H1 (cell line): Measurements from ENCODE around the gene OR10A4. TPM values are rescaled to one million over a fixed set of nuclear protein-coding genes. Genes with fewer than 3 reads are reported as not detected.

Experiments used
- HDAC2 ChIP-seq, 2 experiments: fragments of 300-600 bp in 1 of 2; sonication (generic) in 1 of 2; IDR thresholded peaks; 2 replicates each; pipeline ENCODE4 v1.6.1; 2011 to 2012; ENCODE audit warnings: low read depth in 2 of 2, low read length in 2 of 2, mild to moderate bottlenecking in 2 of 2, moderate library complexity in 2 of 2, borderline replicate concordance in 1 of 2, inconsistent platforms in 1 of 2
- SP2 ChIP-seq: IDR thresholded peaks from 2 replicates; pipeline ENCODE4 v1.6.1; 2012; ENCODE audit warnings: mild to moderate bottlenecking, low read length, inconsistent platforms
- TCF12 ChIP-seq: IDR thresholded peaks from 2 replicates; pipeline ENCODE4 v1.6.1; 2011; ENCODE audit warnings: low read depth, mild to moderate bottlenecking, low read length
- ZNF274 ChIP-seq: IDR thresholded peaks from 2 replicates; pipeline ENCODE4 v1.7.0; 2012; ENCODE audit warnings: low read length, borderline replicate concordance; ENCODE audit errors: extremely low read depth
- polyA plus RNA-seq, 7 experiments: library from polyadenylated mRNA; depleted of rRNA in 3 of 7; stranded (reverse) in 5 of 7; unstranded in 2 of 7; fragments of >200 nt in 5 of 7; fragments of 200-250 nt in 2 of 7; gene quantifications; 1 replicate in 5 of 7; 2 replicates in 1 of 7; 4 replicates in 1 of 7; pipeline versions ENCODE4 v1.2.1 to v1.2.3, GENCODE V29; 2011 to 2013; ENCODE audit warnings: missing spikeins in 2 of 7, mixed read lengths in 2 of 7
- total RNA-seq: library from RNA; stranded (reverse); fragmentation: NEBNext Ultra II Directional; extraction: Animal tissue kit (Norgen Biotek cat#: 25700); gene quantifications from 2 replicates; pipeline ENCODE4 v1.2.1, GENCODE V29; 2021
- TF ChIP-seq, protein P1 (sequence below): fragments of 300-600 bp; sonication (generic); IDR thresholded peaks from 2 replicates; pipeline ENCODE4 v1.7.1; 2012; ENCODE audit warnings: low read length, moderate library complexity, mild to moderate bottlenecking, inconsistent platforms; ENCODE audit not compliant: insufficient replicate concordance

Gene OR10A4
- total and polyA plus RNA-seq, 2 of the 8 experiments (the other 6 are each of a cell fraction or from before 2014, with no cell fraction given), result not detected

DNA sequence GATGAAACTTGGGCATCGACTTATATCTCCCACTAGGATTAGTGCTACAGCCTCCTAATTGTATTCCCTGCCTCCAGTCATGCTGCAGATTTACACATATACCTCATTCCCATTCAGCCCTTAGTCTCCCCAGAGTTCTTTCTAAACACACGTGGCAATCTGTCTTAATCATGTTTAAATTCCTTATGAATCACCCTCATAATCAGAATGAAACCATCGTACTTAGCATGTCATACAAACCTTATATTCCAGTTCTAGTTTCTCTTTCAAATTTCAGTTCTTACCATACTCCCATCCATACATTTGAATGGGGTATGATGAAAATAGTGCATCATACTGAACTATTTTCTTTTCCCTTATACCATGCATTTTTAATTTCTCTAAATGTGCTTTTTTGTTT, 19.6 kb upstream of the OR10A4 start (continued):
- TF ChIP-seq, protein P1, sequence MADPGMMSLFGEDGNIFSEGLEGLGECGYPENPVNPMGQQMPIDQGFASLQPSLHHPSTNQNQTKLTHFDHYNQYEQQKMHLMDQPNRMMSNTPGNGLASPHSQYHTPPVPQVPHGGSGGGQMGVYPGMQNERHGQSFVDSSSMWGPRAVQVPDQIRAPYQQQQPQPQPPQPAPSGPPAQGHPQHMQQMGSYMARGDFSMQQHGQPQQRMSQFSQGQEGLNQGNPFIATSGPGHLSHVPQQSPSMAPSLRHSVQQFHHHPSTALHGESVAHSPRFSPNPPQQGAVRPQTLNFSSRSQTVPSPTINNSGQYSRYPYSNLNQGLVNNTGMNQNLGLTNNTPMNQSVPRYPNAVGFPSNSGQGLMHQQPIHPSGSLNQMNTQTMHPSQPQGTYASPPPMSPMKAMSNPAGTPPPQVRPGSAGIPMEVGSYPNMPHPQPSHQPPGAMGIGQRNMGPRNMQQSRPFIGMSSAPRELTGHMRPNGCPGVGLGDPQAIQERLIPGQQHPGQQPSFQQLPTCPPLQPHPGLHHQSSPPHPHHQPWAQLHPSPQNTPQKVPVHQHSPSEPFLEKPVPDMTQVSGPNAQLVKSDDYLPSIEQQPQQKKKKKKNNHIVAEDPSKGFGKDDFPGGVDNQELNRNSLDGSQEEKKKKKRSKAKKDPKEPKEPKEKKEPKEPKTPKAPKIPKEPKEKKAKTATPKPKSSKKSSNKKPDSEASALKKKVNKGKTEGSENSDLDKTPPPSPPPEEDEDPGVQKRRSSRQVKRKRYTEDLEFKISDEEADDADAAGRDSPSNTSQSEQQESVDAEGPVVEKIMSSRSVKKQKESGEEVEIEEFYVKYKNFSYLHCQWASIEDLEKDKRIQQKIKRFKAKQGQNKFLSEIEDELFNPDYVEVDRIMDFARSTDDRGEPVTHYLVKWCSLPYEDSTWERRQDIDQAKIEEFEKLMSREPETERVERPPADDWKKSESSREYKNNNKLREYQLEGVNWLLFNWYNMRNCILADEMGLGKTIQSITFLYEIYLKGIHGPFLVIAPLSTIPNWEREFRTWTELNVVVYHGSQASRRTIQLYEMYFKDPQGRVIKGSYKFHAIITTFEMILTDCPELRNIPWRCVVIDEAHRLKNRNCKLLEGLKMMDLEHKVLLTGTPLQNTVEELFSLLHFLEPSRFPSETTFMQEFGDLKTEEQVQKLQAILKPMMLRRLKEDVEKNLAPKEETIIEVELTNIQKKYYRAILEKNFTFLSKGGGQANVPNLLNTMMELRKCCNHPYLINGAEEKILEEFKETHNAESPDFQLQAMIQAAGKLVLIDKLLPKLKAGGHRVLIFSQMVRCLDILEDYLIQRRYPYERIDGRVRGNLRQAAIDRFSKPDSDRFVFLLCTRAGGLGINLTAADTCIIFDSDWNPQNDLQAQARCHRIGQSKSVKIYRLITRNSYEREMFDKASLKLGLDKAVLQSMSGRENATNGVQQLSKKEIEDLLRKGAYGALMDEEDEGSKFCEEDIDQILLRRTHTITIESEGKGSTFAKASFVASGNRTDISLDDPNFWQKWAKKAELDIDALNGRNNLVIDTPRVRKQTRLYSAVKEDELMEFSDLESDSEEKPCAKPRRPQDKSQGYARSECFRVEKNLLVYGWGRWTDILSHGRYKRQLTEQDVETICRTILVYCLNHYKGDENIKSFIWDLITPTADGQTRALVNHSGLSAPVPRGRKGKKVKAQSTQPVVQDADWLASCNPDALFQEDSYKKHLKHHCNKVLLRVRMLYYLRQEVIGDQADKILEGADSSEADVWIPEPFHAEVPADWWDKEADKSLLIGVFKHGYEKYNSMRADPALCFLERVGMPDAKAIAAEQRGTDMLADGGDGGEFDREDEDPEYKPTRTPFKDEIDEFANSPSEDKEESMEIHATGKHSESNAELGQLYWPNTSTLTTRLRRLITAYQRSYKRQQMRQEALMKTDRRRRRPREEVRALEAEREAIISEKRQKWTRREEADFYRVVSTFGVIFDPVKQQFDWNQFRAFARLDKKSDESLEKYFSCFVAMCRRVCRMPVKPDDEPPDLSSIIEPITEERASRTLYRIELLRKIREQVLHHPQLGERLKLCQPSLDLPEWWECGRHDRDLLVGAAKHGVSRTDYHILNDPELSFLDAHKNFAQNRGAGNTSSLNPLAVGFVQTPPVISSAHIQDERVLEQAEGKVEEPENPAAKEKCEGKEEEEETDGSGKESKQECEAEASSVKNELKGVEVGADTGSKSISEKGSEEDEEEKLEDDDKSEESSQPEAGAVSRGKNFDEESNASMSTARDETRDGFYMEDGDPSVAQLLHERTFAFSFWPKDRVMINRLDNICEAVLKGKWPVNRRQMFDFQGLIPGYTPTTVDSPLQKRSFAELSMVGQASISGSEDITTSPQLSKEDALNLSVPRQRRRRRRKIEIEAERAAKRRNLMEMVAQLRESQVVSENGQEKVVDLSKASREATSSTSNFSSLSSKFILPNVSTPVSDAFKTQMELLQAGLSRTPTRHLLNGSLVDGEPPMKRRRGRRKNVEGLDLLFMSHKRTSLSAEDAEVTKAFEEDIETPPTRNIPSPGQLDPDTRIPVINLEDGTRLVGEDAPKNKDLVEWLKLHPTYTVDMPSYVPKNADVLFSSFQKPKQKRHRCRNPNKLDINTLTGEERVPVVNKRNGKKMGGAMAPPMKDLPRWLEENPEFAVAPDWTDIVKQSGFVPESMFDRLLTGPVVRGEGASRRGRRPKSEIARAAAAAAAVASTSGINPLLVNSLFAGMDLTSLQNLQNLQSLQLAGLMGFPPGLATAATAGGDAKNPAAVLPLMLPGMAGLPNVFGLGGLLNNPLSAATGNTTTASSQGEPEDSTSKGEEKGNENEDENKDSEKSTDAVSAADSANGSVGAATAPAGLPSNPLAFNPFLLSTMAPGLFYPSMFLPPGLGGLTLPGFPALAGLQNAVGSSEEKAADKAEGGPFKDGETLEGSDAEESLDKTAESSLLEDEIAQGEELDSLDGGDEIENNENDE, result no peak
- TF ChIP-seq SP2 (no peak), TCF12 (no peak), HDAC2 (IDR thresholded peaks at IDR 0.05; ENCODE audit: borderline replicate concordance in 1 of 2, low read depth in 2 of 2, low read length in 2 of 2) (no peak), ZNF274 (no peak)
